Panc1 (cell line): Measurements from ENCODE around the gene SREK1IP1.

Experiments
- TF ChIP-seq, protein P1 (sequence below): fragments of 450-650 bp; IDR thresholded peaks from 2 replicates; pipeline ENCODE4 v1.5.1; 2017; ENCODE audit warnings: mild to moderate bottlenecking
- TF ChIP-seq, protein P2 (sequence below), 2 experiments: IDR thresholded peaks; 2 replicates each; pipeline ENCODE4 v1.6.1; 2011 to 2012; ENCODE audit warnings: low read depth in 2 of 2, control low read depth in 1 of 2, low read length in 1 of 2, mild to moderate bottlenecking in 1 of 2, moderate library complexity in 1 of 2; ENCODE audit not compliant: insufficient read depth in 1 of 2

DNA sequence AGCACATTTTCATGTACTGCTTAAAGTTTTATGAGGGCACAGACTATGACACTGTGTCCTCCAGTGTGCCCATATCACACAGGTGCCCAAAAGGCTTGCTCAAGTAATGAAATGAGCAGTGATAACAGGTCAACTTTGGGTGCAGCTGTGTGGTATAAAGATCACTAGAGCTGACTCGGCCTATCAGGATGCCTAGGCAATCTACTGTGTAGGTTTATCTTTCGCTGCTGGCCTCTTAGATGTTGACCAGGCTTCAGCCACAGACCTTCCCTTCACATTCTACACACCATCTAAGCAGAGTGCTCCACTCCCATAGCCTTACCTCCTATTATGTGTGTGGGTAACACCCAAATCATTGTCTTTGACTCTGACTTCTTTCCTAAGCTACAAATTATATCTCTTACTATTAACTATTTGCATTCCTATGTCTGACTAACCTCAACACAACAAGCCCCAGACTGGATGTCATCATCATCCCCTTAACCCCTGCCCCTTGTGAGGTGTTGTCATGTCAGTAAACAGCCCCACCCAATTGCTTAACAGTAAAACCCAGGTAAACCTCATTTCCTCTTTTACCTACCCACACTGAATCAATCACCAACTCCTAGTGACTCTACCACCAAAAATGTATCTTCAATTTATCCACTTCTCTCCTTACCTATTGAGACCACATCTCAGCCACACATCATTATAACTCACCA is 2.5 kb downstream of the SREK1IP1 start:
- TF ChIP-seq, protein P1, sequence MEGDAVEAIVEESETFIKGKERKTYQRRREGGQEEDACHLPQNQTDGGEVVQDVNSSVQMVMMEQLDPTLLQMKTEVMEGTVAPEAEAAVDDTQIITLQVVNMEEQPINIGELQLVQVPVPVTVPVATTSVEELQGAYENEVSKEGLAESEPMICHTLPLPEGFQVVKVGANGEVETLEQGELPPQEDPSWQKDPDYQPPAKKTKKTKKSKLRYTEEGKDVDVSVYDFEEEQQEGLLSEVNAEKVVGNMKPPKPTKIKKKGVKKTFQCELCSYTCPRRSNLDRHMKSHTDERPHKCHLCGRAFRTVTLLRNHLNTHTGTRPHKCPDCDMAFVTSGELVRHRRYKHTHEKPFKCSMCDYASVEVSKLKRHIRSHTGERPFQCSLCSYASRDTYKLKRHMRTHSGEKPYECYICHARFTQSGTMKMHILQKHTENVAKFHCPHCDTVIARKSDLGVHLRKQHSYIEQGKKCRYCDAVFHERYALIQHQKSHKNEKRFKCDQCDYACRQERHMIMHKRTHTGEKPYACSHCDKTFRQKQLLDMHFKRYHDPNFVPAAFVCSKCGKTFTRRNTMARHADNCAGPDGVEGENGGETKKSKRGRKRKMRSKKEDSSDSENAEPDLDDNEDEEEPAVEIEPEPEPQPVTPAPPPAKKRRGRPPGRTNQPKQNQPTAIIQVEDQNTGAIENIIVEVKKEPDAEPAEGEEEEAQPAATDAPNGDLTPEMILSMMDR = no peak
- TF ChIP-seq, protein P2, sequence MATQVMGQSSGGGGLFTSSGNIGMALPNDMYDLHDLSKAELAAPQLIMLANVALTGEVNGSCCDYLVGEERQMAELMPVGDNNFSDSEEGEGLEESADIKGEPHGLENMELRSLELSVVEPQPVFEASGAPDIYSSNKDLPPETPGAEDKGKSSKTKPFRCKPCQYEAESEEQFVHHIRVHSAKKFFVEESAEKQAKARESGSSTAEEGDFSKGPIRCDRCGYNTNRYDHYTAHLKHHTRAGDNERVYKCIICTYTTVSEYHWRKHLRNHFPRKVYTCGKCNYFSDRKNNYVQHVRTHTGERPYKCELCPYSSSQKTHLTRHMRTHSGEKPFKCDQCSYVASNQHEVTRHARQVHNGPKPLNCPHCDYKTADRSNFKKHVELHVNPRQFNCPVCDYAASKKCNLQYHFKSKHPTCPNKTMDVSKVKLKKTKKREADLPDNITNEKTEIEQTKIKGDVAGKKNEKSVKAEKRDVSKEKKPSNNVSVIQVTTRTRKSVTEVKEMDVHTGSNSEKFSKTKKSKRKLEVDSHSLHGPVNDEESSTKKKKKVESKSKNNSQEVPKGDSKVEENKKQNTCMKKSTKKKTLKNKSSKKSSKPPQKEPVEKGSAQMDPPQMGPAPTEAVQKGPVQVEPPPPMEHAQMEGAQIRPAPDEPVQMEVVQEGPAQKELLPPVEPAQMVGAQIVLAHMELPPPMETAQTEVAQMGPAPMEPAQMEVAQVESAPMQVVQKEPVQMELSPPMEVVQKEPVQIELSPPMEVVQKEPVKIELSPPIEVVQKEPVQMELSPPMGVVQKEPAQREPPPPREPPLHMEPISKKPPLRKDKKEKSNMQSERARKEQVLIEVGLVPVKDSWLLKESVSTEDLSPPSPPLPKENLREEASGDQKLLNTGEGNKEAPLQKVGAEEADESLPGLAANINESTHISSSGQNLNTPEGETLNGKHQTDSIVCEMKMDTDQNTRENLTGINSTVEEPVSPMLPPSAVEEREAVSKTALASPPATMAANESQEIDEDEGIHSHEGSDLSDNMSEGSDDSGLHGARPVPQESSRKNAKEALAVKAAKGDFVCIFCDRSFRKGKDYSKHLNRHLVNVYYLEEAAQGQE (IDR thresholded peaks at IDR 0.05; ENCODE audit: insufficient read depth in 1 of 2, low read depth in 2 of 2, low read length in 1 of 2) = no peak
